Stimulated activated naive CD8-positive, alpha-beta T cell treated with anti-CD3 and anti-CD28 coated beads, Interleukin-15, amount 100 ng/mL, for 72 hours (primary cell): ENCODE results near the gene ABCC10.
"Not testable (repeated sequence)": the region's sequence is repeated elsewhere in the genome, so short reads cannot be mapped to it uniquely, and the experiment has no call there.

Experiments used
- ATAC-seq: fragments of 150-1000 bp; cut with Tn5 transposase; 2 replicates; pipeline ENCODE4 v1.10.0; 2021; ENCODE audit warnings: mild to moderate bottlenecking, moderate library complexity
- DNase-seq, 2 donors: peaks; one replicate each; pipeline ENCODE4 v3.0.0; 2021 to 2022
- H3K27ac Mint-ChIP-seq, 2 donors: one replicate each; pipeline ENCODE4 v1.8.0; 2022; ENCODE audit warnings: mild to moderate bottlenecking in 2 of 2, mixed read lengths in 2 of 2, moderate library complexity in 2 of 2
- H3K27me3 Mint-ChIP-seq: one replicate; pipeline ENCODE4 v1.8.0; 2022; ENCODE audit warnings: mixed read lengths
- H3K4me1 Mint-ChIP-seq: one replicate; pipeline ENCODE4 v1.8.0; 2022; ENCODE audit warnings: mild to moderate bottlenecking, mixed read lengths
- H3K4me3 Mint-ChIP-seq, 2 donors: one replicate each; pipeline ENCODE4 v1.8.0; 2022; ENCODE audit warnings: mild to moderate bottlenecking in 2 of 2, mixed read lengths in 2 of 2, moderate library complexity in 1 of 2
- H3K9me3 Mint-ChIP-seq, 2 donors: one replicate each; pipeline ENCODE4 v1.8.0; 2022; ENCODE audit warnings: mixed read lengths in 2 of 2

ABCC10 gene

DNA sequence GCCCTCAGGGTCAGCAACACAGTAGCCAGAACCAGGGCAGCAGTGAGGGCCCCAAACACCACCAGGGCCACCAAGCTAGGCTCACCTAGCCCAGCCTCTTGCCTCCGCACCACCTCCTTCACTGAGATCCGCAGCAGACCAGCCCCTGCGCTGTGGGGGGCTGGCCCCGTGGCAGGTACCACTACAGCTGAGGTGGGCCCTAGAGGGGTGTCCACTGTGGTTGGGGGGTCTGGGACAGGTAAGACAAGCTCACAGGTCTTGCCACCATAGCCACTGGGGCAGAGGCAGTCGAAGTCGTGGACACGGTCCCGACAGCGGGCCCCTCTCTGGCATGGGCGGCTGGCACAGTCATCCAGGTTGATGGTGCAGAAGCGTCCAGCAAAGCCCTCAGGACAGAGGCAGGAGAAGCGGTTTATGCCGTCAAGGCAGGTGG lies 23.4 kb downstream of the ABCC10 start:
- H3K4me1 Mint-ChIP-seq = peaks cover 15% of the 10 kb centered on the region
- no peak overlapping the region for H3K4me3 Mint-ChIP-seq
- peaks cover 3% of the 10 kb centered on the region for H3K27me3 Mint-ChIP-seq
- H3K27ac Mint-ChIP-seq = no peak overlapping the region
- H3K9me3 Mint-ChIP-seq = no peaks in the 10 kb centered on the region
- DNase-seq (no peak), ATAC-seq (no peak)

DNA sequence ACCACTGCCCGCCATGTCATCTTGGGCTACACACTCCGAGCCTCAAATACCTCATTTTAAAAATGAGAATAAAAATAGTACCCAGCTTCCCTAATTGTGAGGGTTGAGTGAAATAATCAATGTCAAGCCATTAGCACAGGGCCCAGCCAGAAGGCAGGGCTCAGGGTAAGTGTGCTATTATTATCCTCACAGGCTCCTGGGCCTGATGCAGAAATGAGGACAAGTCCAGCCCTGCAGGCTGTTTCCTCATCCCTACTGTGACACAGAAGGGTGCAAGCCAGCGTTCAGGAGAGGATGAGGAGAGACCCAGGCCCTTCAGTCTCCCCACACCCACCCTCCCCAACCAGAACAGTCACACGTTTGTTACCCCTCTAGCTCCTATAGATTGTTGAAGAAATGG lies 24.0 kb downstream of the ABCC10 start:
- H3K4me3 Mint-ChIP-seq = no peak overlapping the region
- no peak for ATAC-seq
- DNase-seq = no peak
- peaks cover 9% of the 10 kb centered on the region for H3K27me3 Mint-ChIP-seq
- no peak overlapping the region for H3K27ac Mint-ChIP-seq
- peaks cover 21% of the 10 kb centered on the region for H3K4me1 Mint-ChIP-seq
- H3K9me3 Mint-ChIP-seq = no peaks in the 10 kb centered on the region

DNA sequence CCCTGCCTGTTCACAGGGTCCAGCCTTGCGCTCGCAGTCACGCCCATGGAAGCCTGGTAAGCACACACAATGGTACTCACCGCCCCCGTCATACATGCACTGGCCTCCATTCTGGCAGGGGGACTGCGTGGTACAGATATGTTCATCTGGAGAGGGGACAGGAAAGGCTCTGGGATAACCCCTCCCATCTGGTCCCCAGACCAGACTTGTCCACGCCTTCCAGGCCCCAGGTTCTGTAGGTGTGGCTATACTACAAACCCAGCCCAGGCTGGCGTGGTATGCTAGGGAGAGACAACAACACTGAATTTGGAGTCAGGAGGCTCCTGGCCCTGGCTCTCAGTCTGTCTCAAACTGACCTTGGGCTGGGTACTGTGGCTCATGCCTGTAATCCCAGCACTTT lies 24.6 kb downstream of the ABCC10 start:
- Mint-ChIP-seq H3K4me3 (no peak overlapping the region), H3K27me3 (peaks cover 15% of the 10 kb centered on the region)
- ATAC-seq = no peak

DNA sequence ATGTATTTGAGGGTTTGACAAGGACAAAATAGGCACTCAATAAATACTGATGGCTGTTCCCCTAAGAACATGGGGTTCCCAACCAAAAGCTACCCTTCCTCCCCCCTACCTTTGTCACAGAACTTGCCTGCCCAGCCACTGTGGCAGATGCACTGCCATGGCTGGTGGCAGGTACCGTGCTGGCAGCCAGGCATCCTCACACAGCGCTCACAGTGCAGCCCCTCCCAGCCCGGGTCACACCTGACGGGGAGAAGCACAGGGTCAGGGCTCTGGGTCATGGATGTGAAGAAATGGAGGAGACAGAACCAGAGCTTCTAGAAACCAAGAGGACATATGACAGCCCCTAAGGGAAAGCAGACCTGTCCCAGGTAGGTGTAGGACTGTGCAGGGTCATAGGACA lies 25.6 kb downstream of the ABCC10 start:
- H3K4me3 Mint-ChIP-seq = no peak overlapping the region
- H3K27me3 Mint-ChIP-seq = peaks cover 17% of the 10 kb centered on the region
- no peak for ATAC-seq
- peaks cover 4 to 7% of the 10 kb centered on the region in 2 donors for H3K9me3 Mint-ChIP-seq
- peaks cover 28% of the 10 kb centered on the region for H3K4me1 Mint-ChIP-seq
- DNase-seq = no peak
- no peak overlapping the region for H3K27ac Mint-ChIP-seq

More for the DNA sequence above, 24.6 kb downstream of the ABCC10 start:
- H3K9me3 Mint-ChIP-seq = peaks cover 3 to 5% of the 10 kb centered on the region in 2 donors
- peaks cover 27% of the 10 kb centered on the region for H3K4me1 Mint-ChIP-seq
- no peak for DNase-seq
- H3K27ac Mint-ChIP-seq = peak overlapping the region in 1 of 2 donors; percentile 43

DNA sequence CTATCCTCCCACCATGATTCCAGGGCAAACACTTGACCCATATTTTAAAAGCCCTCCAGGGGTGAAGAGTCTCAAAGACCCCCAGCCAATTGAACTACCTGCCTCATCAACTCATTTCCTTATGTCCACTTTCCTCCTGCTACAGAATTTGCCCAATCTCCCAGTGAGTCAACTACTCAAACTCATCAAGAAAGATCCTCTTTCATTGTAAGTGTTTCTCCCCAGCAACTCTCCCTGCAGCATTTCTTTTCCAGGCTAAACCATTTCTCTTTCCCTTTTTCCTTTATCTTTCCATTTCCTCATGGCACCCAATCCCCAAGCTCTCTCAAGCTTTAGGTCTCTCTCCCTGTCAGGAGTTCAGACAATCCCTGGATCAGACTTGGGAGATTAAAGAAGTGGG lies 26.5 kb downstream of the ABCC10 start:
- Mint-ChIP-seq H3K9me3 (peaks cover 4 to 7% of the 10 kb centered on the region in 2 donors), H3K4me3 (peak overlapping the region; percentile 90 to 92)

DNA sequence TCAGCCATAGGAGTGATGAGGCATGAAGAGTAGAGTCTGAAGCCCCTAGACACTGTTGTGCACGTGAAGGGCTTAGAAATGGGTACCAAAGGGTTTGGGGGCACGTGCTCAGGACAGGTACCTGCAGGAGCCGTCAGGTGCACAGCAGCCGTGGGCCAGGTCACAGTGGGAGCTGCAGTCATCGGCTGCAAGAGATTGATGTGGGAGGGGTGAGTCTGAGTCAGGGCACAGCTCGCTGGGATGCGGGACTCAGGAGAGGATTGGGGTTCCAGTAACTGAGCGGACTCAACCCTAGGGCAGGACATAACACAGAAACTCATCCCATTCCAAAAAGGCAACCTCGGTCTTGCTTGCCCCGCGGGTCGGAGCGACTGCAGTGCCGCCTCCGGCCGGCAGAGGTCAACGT lies 27.0 kb downstream of the ABCC10 start:
- H3K4me1 Mint-ChIP-seq = peaks cover 28% of the 10 kb centered on the region
- H3K27me3 Mint-ChIP-seq = peaks cover 17% of the 10 kb centered on the region
- H3K27ac Mint-ChIP-seq = peak overlapping the region in 1 of 2 donors; percentile 74

More for the DNA sequence above, 26.5 kb downstream of the ABCC10 start:
- ATAC-seq (no peak), DNase-seq (no peak)
- Mint-ChIP-seq H3K4me1 (peaks cover 28% of the 10 kb centered on the region), H3K27ac (no peak overlapping the region), H3K27me3 (peaks cover 17% of the 10 kb centered on the region)

DNA sequence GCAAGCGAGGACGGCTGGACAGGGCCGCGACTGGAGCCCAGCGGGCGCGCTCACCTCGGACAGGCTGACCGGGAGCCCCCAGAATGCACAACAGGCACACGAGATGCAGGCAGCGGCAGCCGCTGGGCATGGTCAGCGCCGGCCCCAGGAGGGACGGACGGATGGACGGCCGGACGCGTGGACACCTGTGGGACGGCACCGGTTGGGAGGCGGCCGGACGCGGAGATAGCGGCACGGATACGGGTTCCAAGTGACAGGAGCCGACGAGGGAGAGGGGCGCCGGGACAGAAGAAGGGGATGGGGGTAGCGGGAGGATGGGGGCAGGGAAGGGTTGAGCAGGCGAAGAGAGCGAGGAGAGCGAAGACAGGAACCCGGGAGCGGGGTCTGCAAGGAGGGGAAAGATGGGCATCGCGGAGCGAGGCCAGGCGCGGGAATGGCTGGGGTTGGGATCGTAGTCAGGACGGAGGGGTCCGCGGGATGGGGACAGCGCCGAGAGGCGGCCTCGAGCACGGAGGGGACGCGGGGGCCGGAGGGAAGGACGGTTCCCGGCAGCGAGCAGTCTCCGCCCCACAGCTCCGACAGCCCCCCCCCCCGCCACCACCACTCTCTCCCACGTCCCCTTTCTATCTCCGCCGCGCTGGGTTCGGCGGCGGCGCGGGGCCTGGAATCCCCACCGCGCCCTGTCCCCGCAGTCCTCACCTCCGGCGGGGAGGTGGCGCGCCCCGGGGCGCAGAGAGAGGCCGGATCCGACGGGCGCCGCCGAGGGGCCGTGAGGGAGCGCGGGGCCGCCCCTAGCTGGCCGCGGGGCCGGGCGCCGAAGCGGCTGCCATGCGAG lies 27.6 kb downstream of the ABCC10 start:
- DNase-seq (peak; percentile 28 to 32), ATAC-seq (peak; percentile 75)
- Mint-ChIP-seq H3K4me3 (peak overlapping the region; percentile 90 to 92), H3K9me3 (peaks cover 4 to 7% of the 10 kb centered on the region in 2 donors), H3K27me3 (peaks cover 17% of the 10 kb centered on the region), H3K27ac (peak overlapping the region in 1 of 2 donors; percentile 74), H3K4me1 (peaks cover 28% of the 10 kb centered on the region)

More for the DNA sequence above, 27.0 kb downstream of the ABCC10 start:
- Mint-ChIP-seq H3K9me3 (peaks cover 4 to 7% of the 10 kb centered on the region in 2 donors), H3K4me3 (peak overlapping the region; percentile 90 to 92)
- DNase-seq (peak; percentile 64 to 69), ATAC-seq (peak; percentile 68)

DNA sequence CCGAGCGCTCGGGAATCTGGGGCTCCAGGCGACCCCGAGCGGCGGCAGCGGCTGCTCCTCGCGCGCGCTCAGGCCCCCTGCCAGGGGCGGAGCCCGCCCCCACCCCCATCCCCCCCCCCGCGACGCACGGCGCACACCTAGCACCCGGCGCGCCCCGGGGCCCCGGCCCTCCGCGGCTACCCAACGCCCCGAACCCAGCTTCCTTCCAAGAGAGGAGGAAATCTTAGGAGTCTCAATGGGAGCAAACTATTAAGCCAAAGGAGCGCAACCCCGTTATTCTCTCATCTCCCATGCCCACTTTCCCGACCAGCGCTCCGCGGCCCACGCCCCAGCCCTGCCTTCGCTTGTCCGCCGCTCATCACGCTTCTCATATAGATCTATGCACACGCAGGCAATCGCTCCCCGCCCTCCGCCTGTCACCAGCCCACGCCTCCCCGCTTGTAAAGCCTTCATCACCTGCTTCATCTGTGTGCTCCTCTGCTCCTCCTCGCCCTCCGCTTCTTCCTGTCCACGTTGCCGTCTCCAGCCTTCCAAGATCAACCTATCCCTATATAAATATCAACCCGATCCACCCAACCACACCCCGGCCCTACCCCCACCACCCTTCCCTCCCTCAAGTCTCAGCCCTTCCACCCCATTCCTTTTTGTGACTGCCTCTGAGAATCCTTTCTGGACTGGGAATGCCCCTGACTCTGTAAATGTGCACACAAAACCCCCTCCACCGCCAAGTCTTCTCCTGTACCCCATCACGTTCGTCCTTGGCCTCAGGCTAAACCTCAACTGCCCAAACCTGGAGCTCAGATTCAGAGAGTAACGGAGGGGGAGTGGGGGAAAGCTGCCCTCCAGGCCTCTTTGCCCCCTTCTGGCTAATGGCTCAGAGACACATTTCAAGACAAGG lies 28.4 kb downstream of the ABCC10 start, which contains the start of gene DLK2:
TSS of gene DLK2 (minus strand) at position 18 of the 898 bp plus-strand sequence. CDS start 723 bp downstream, outside the sequence.
- Mint-ChIP-seq H3K4me3 (peak within 1 kb of the TSS; percentile 90 to 92), H3K4me1 (peaks cover 28% of the 10 kb centered on the region), H3K9me3 (peaks cover 4 to 7% of the 10 kb centered on the region in 2 donors), H3K27ac (peak within 1 kb of the TSS; percentile 47 to 89), H3K27me3 (peaks cover 17% of the 10 kb centered on the region)
- ATAC-seq = peak; percentile 72
- peak; percentile 50 to 52 for DNase-seq

DNA sequence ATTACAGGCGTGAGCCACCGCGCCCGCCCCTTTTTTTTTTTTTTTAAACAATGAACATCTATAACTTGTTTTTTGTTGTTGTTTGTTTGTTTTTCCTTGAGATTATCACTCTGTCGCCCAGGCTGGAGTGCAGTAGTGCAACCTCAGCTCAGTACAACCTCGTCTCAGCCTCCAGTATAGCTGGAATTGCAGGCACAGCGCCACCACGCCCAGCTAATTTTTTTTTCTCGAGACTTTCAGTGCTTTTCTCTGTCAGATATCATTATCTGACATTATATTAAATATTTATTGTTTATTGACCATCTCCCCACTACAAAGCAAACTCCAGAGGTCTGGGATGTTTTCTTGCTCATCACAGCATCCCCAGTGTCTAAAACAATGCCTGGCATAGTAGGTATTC lies 30.3 kb downstream of the ABCC10 start:
- peaks cover 28% of the 10 kb centered on the region for H3K4me1 Mint-ChIP-seq
- peaks cover 32% of the 10 kb centered on the region for H3K27me3 Mint-ChIP-seq
- peaks cover 4 to 7% of the 10 kb centered on the region in 2 donors for H3K9me3 Mint-ChIP-seq
- ATAC-seq = no peak
- no peak for DNase-seq
- no peak overlapping the region for H3K27ac Mint-ChIP-seq
- H3K4me3 Mint-ChIP-seq = no peak overlapping the region

DNA sequence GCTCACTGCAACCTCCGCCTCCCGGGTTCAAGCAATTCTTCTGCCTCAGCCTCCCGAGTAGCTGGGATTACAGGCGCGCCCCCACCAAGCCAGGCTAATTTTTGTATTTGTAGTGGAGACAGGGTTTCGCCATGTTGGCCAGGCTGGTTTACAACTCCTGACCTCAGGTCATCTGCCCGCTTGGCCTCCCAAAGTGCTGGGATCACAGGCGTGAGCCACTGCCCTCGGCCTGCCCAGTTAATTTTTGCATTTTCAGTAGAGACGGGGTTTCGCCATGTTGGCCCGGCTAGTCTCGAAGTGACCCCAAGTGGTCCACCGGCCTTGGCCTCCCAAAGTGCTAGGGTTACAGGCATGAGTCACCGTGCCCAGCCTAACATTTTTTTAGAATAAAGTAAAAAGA lies 30.8 kb downstream of the ABCC10 start:
- not testable (repeated sequence) for H3K27ac Mint-ChIP-seq, H3K4me3 Mint-ChIP-seq, ATAC-seq, H3K9me3 Mint-ChIP-seq, DNase-seq
- Mint-ChIP-seq H3K4me1 (peaks cover 28% of the 10 kb centered on the region), H3K27me3 (peaks cover 37% of the 10 kb centered on the region)

DNA sequence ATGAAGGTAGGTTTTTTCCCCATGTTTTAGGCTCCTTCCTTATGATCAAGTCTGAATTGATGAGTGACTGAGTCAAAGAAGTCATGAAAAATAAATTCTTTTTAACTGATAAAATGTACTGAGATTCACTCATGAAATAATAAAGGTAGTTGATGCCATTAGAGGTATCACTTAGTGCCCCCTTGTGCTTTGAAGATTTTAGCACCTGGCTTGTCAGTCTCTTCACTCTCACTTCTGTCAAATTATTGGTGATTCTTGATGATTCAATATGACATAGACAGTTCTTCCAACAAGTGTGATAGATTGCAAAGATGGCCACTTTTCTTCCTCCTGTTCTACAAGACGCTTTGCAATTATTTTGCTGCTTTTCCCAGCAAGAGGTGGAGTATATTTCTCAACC lies 32.2 kb downstream of the ABCC10 start:
- peaks cover 42% of the 10 kb centered on the region for H3K27me3 Mint-ChIP-seq
- DNase-seq (no peak), ATAC-seq (no peak)
- H3K9me3 Mint-ChIP-seq = peaks cover 4 to 7% of the 10 kb centered on the region in 2 donors
- no peak overlapping the region for H3K4me3 Mint-ChIP-seq
- no peak overlapping the region for H3K27ac Mint-ChIP-seq
- H3K4me1 Mint-ChIP-seq = peaks cover 23% of the 10 kb centered on the region

DNA sequence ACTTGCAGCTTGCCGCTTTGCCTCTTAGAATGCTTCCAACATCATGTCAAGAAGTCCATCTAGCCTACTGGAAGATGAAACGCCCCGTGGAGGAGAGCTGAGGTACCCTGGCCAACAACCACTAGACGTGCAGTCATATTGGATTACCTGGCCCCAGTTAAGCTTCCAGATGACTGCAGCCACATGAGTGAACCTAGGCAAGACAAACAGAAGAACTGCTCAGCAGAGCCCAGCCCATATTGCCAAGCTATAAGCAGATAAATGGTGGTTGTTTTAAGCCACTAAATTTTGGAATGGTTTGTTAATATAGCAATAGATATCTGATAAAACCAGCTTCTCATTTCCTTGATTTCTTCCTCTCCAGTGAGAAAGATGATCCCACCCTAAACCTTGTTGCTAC lies 32.7 kb downstream of the ABCC10 start:
- Mint-ChIP-seq H3K9me3 (peaks cover 4 to 7% of the 10 kb centered on the region in 2 donors), H3K27ac (no peak overlapping the region), H3K27me3 (peaks cover 42% of the 10 kb centered on the region), H3K4me1 (peaks cover 18% of the 10 kb centered on the region), H3K4me3 (no peak overlapping the region)
- DNase-seq (no peak), ATAC-seq (no peak)

DNA sequence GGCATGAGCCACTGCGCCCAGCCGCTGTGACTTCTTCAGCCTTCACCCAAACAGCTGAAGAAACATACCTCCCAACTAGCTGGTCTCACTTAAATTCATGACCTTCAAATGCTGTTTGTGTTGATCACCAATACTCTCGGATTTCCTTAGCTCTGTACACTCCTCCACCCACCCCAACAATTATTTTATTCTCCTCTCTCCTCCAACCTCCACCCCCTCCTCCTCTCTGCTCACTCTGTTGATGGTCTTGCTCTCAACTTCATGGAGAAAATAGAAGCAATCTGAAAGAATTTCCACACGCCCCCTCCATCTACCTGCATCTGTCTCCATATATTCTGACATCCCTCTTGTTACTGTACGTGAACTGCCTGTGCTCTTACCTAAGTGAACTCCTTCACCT lies 34.6 kb downstream of the ABCC10 start:
- Mint-ChIP-seq H3K4me1 (peaks cover 1% of the 10 kb centered on the region), H3K27me3 (peaks cover 33% of the 10 kb centered on the region), H3K4me3 (no peak overlapping the region), H3K27ac (no peak overlapping the region), H3K9me3 (peaks cover under 1 to 2% of the 10 kb centered on the region in 2 donors)
- no peak for DNase-seq
- no peak for ATAC-seq

DNA sequence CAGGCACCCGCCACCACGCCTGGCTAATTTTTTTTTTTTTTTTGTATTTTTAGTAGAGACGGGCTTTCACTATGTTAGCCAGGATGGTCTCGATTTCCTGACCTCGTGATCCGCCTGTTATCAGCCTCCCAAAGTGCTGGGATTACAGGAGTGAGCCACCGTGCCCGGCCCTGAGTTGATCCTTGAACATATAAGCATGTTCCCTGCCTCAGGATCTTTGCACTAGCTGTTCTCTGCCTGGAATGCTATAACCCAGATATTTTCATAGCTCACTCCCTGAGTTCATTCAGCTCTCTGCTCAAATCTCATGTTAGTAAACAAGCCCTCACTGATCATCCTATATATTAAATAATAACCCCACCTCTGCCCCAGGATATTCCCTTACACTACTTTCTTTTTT lies 37.0 kb downstream of the ABCC10 start:
- DNase-seq (no peak), ATAC-seq (no peak)
- Mint-ChIP-seq H3K4me1 (no peaks in the 10 kb centered on the region), H3K4me3 (no peak overlapping the region), H3K27me3 (peaks cover 43% of the 10 kb centered on the region), H3K9me3 (no peaks in the 10 kb centered on the region), H3K27ac (no peak overlapping the region)

DNA sequence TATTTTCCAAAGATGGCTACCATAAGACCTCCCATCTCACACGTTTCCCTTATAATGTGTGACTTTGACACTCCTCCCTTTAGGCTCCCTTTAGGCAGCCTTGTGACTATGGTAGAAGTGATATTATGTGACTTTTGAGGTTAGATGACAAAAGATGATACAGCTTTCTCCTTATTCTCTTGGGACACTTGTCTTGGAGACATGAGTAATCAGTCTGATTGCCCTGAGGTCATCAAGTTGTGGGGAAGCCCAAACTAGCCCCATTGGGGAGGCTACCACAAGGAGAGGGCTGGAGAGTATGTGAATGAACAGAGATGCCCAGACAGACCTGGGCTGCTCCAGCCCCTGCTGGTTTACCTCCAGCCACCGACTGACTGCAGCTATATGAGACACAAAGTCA lies 38.6 kb downstream of the ABCC10 start:
- DNase-seq = no peak
- Mint-ChIP-seq H3K4me1 (no peaks in the 10 kb centered on the region), H3K27me3 (peaks cover 47% of the 10 kb centered on the region), H3K4me3 (no peak overlapping the region), H3K27ac (no peak overlapping the region), H3K9me3 (no peaks in the 10 kb centered on the region)
- no peak for ATAC-seq
